Activated T-cell treated with anti-CD3 and anti-CD28 coated beads, Interleukin-2, amount 50 U/mL, for 24 hours (primary cell): Measurements from ENCODE around the gene CYRIA.

Source experiments
- DNase-seq: peaks from one replicate; pipeline ENCODE4 v3.0.0-alpha.2; 2020
- H3K27ac Mint-ChIP-seq: 2 replicates; pipeline ENCODE4 v1.8.0; 2020; ENCODE audit warnings: mild to moderate bottlenecking, mixed read lengths
- H3K27me3 Mint-ChIP-seq: 2 replicates; pipeline ENCODE4 v1.8.0; 2020; ENCODE audit warnings: mixed read lengths
- H3K36me3 Mint-ChIP-seq: 2 replicates; pipeline ENCODE4 v1.8.0; 2020; ENCODE audit warnings: low read depth, mixed read lengths
- H3K4me1 Mint-ChIP-seq: 2 replicates; pipeline ENCODE4 v1.8.0; 2020; ENCODE audit warnings: low read depth, mixed read lengths
- H3K4me3 Mint-ChIP-seq: 2 replicates; pipeline ENCODE4 v1.8.0; 2020; ENCODE audit warnings: mild to moderate bottlenecking, moderate library complexity, mixed read lengths
- H3K9me3 Mint-ChIP-seq: 2 replicates; pipeline ENCODE4 v1.8.0; 2020; ENCODE audit warnings: mixed read lengths

CYRIA gene

GRCh38 chr2:16623031-16623430 lies 42.6 kb downstream of the CYRIA start:
- Mint-ChIP-seq H3K27ac (no peak overlapping the region), H3K9me3 (no peaks in the 10 kb centered on the region), H3K27me3 (no peaks in the 10 kb centered on the region), H3K36me3 (no peaks in the 10 kb centered on the region), H3K4me1 (peaks cover 40% of the 10 kb centered on the region), H3K4me3 (no peak overlapping the region)
- DNase-seq, result no peak

GRCh38 chr2:16622399-16622968 lies 43.1 kb downstream of the CYRIA start:
- Mint-ChIP-seq H3K36me3 (no peaks in the 10 kb centered on the region), H3K4me1 (peaks cover 37% of the 10 kb centered on the region), H3K9me3 (no peaks in the 10 kb centered on the region), H3K4me3 (no peak overlapping the region), H3K27ac (no peak overlapping the region), H3K27me3 (no peaks in the 10 kb centered on the region)
- DNase-seq, result no peak

DNA sequence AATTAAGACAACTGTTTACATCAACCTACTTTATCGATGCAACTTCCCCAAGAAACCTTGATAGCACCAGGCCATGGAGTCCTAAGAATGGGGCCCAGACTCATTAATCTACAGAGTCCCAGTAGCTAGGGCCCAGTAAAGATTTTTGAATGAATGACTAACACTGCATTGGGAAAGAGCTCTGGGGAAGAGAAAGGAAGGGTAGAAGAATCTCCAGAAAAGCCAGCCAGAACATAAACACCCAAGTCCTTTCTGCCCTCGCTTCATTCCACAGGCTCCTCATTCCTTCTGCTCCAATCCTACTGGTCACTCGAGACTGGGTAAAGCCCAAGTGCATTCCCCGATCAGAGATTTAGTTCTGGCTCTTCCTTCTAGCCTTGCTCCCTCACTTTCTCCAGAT lies 44.3 kb downstream of the CYRIA start:
- Mint-ChIP-seq H3K4me3 (no peak overlapping the region), H3K4me1 (peaks cover 37% of the 10 kb centered on the region), H3K36me3 (no peaks in the 10 kb centered on the region), H3K27ac (no peak overlapping the region), H3K9me3 (no peaks in the 10 kb centered on the region), H3K27me3 (no peaks in the 10 kb centered on the region)
- no peak for DNase-seq

GRCh38 chr2:16620590-16620989 lies 45.0 kb downstream of the CYRIA start:
- Mint-ChIP-seq H3K36me3 (no peaks in the 10 kb centered on the region), H3K27me3 (peaks cover 3% of the 10 kb centered on the region), H3K27ac (no peak overlapping the region), H3K4me1 (peaks cover 34% of the 10 kb centered on the region), H3K4me3 (no peak overlapping the region), H3K9me3 (no peaks in the 10 kb centered on the region)
- no peak for DNase-seq

DNA sequence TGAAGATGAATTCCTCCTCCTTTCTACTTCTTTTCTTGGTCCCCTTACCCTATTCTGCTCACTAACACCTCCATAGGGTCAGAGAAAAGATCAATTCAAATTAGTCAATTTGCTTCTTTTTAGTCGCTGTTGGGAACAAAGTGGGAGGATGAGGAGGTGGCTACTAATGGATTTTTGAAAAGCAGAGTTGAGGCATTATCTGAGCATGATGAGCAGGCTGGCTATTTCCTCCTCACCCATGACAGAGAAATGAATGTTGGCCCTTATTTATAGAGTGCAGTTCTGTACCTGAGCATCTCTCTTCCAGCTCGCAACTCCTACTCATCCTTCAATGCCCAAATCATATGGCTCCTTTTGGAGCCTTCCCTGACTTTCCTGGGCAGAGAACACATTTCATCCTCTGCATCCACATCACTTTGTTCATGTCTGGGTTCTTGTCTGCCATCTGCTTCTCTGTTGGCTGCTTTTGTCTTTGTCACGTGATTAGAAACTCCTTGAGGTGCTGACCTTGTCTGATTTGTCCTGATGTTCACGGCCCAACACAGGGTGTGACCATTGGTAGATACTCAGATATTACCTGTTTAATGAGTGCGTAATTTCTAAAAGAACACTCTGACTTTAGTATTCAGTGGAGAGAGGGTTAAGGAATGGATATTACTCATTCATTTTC lies 45.9 kb downstream of the CYRIA start:
- DNase-seq, result no peak
- peaks cover 26% of the 10 kb centered on the region for H3K4me1 Mint-ChIP-seq
- H3K36me3 Mint-ChIP-seq, result no peaks in the 10 kb centered on the region
- H3K4me3 Mint-ChIP-seq, result no peak overlapping the region
- H3K9me3 Mint-ChIP-seq, result no peaks in the 10 kb centered on the region
- no peak overlapping the region for H3K27ac Mint-ChIP-seq
- peaks cover 11% of the 10 kb centered on the region for H3K27me3 Mint-ChIP-seq

DNA sequence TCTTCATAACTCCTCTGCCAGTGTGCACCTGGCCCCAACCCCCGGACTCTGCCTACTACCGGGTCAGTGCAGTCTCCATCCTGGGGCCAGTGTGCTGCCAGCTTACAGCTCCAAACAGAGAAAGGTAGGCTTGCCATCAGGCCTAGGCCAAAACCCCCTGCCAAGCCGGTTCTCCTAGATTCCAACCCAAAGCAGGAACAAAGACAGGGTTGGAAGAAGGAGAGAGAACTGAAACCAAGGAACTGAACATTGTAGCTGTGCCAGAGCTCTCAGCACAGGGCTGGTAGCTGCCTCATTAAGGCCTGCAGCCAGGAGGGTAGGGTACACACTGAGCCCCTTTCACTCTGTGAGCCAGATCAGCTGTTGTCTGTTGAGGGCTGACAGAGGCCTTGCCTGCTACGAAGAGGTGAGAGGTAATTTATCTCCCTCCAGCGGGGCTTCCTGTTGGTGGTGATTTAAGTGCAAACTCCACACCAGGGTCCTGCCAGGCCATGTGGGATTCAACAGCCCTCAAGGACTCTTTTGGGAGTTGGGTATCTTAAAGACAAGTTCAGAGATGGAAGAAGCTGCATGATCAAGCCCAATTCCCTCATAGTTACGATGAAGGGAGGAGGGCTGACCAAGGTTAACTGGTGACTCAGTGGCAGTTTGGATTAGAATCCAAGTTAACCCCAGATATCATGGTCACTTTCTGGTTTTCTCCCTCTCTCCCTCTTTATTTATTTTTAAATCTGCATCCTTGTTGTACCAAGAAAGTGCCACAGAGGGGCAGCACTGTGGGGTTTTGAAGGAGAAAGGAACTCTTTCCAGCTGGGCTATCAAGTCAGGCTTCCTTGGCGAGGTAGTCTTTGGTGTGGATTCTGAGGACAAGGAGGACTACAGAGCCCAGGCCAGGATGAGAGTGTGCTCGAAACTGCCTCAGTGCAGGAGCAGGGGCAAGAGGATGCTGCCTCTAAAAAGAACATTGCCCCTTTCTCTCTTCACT lies 48.1 kb downstream of the CYRIA start:
- no peak for DNase-seq
- no peak overlapping the region for H3K27ac Mint-ChIP-seq
- H3K9me3 Mint-ChIP-seq, result no peaks in the 10 kb centered on the region
- H3K27me3 Mint-ChIP-seq, result peaks cover 26% of the 10 kb centered on the region
- no peak overlapping the region for H3K4me3 Mint-ChIP-seq
- H3K4me1 Mint-ChIP-seq, result peaks cover 5% of the 10 kb centered on the region
- H3K36me3 Mint-ChIP-seq, result no peaks in the 10 kb centered on the region
